GM10266 (cell line): ENCODE measurements around the gene METTL22.

Source experiments
- DNase-seq: peaks from one replicate; pipeline ENCODE4 v3.0.0; 2012; ENCODE audit errors: extremely low spot score
- CTCF ChIP-seq: IDR thresholded peaks from 2 replicates; pipeline ENCODE4 v1.5.1; 2012; ENCODE audit warnings: mild to moderate bottlenecking, low read depth; ENCODE audit not compliant: control insufficient read depth, insufficient read depth; ENCODE audit errors: missing control alignments

Gene METTL22

GRCh38 chr16:8626946-8627345, 5.4 kb downstream of the METTL22 start:
- no peak for DNase-seq
- TF ChIP-seq CTCF, result no peak

- no peak for DNase-seq
- TF ChIP-seq CTCF, result no peak
Measured at GRCh38 chr16:8627456-8627855, 6.0 kb downstream of the METTL22 start.

DNA sequence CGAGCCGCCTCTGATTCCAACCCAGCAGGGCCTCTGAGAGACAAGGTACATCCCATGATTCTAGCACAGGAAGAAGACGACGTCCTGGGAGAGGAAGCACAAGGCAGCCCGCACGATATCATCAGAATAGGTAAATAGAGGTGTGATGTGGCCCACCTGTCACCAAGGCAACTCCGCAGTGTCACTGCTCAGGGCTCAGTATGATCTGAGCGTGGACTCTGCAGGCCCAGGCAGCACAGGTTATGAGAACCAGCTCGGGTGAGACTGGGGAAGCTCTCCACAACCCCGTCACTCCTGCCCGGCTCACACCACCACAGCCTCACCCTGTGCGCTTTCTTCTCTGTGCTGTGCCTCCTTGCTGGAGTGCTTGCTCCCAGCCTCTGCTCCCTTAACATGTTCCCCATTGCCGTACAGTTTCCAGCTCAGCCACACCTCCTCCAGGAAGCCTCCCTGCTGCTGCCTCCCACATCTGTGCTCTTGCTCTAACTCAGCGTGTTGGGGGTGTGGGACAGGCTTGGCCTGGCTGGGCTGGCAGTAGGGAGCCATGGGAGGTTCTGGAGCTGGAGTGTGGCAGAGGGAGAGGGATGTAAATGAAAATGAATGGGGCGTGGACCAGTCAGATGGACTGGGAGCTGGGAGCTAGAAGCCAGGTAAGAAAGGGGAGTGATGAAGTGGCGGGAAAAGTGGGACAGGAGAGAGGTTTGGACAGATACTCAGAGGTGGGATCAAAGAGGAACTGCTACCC, 7.7 kb downstream of the METTL22 start:
- DNase-seq, result no peak
- no peak for TF ChIP-seq CTCF

GRCh38 chr16:8630255-8630953, 8.9 kb downstream of the METTL22 start:
- DNase-seq, result no peak
- no peak for TF ChIP-seq CTCF

GRCh38 chr16:8631373-8631772, 9.9 kb downstream of the METTL22 start:
- TF ChIP-seq CTCF, result no peak
- no peak for DNase-seq

- no peak for TF ChIP-seq CTCF
- DNase-seq, result no peak
Measured at GRCh38 chr16:8631818-8632465, 10.4 kb downstream of the METTL22 start.
